Skeletal muscle satellite cell (primary cell): ENCODE measurements around the gene DNAI1.

Experiments
- H3K27me3 ChIP-seq: 2 replicates; pipeline ENCODE4 v1.7.0; 2013; ENCODE audit warnings: low read length; ENCODE audit not compliant: control insufficient read depth, insufficient read depth
- H3K36me3 ChIP-seq: 2 replicates; pipeline ENCODE4 v1.7.0; 2013; ENCODE audit warnings: mild to moderate bottlenecking, control low read depth, low read length; ENCODE audit not compliant: insufficient read depth
- H3K4me1 ChIP-seq: 2 replicates; pipeline ENCODE4 v1.7.0; 2013; ENCODE audit warnings: low read length; ENCODE audit not compliant: control insufficient read depth, insufficient read depth
- H3K4me2 ChIP-seq: 2 replicates; pipeline ENCODE4 v1.7.0; 2013; ENCODE audit warnings: mild to moderate bottlenecking, low read length
- H3K4me3 ChIP-seq: 2 replicates; pipeline ENCODE4 v1.7.0; 2013; ENCODE audit warnings: low read length
- H3K9ac ChIP-seq: 2 replicates; pipeline ENCODE4 v1.7.0; 2013; ENCODE audit warnings: mild to moderate bottlenecking, low read depth, low read length, moderate library complexity
- H3K9me3 ChIP-seq: replicated peaks from 2 replicates; pipeline ENCODE4 v1.7.0; 2013; ENCODE audit warnings: mild to moderate bottlenecking, control low read depth, low read length

DNAI1 gene

GRCh38 chr9:34505370-34506120, 46.9 kb downstream of the DNAI1 start:
- H3K4me1 ChIP-seq = peaks cover 18% of the 10 kb centered on the region
- H3K27me3 ChIP-seq = peaks cover 45% of the 10 kb centered on the region
- H3K4me2 ChIP-seq = no peak overlapping the region
- H3K4me3 ChIP-seq = no peak overlapping the region
- no peaks in the 10 kb centered on the region for H3K36me3 ChIP-seq
- H3K9me3 ChIP-seq = no peaks in the 10 kb centered on the region
- no peak overlapping the region for H3K9ac ChIP-seq

- Histone ChIP-seq H3K9me3 (no peaks in the 10 kb centered on the region), H3K27me3 (peaks cover 54% of the 10 kb centered on the region), H3K4me2 (no peak overlapping the region), H3K4me1 (peaks cover 18% of the 10 kb centered on the region), H3K4me3 (no peak overlapping the region), H3K9ac (no peak overlapping the region), H3K36me3 (no peaks in the 10 kb centered on the region)
Observed at GRCh38 chr9:34506623-34507022, 48.0 kb downstream of the DNAI1 start.

GRCh38 chr9:34507556-34507955, 49.0 kb downstream of the DNAI1 start:
- Histone ChIP-seq H3K9me3 (no peaks in the 10 kb centered on the region), H3K4me1 (peaks cover 9% of the 10 kb centered on the region), H3K36me3 (no peaks in the 10 kb centered on the region), H3K27me3 (peaks cover 63% of the 10 kb centered on the region), H3K4me3 (no peak overlapping the region), H3K4me2 (no peak overlapping the region), H3K9ac (no peak overlapping the region)

GRCh38 chr9:34507966-34508365, 49.4 kb downstream of the DNAI1 start:
- Histone ChIP-seq H3K4me1 (peaks cover 5% of the 10 kb centered on the region), H3K36me3 (no peaks in the 10 kb centered on the region), H3K27me3 (peaks cover 63% of the 10 kb centered on the region), H3K9ac (no peak overlapping the region), H3K4me2 (no peak overlapping the region), H3K9me3 (no peaks in the 10 kb centered on the region), H3K4me3 (no peak overlapping the region)

GRCh38 chr9:34508463-34508862, 49.9 kb downstream of the DNAI1 start:
- no peaks in the 10 kb centered on the region for H3K9me3 ChIP-seq
- H3K4me3 ChIP-seq = no peak overlapping the region
- no peak overlapping the region for H3K9ac ChIP-seq
- H3K4me1 ChIP-seq = no peaks in the 10 kb centered on the region
- H3K4me2 ChIP-seq = no peak overlapping the region
- no peaks in the 10 kb centered on the region for H3K36me3 ChIP-seq
- peaks cover 65% of the 10 kb centered on the region for H3K27me3 ChIP-seq

GRCh38 chr9:34508951-34509350, 50.3 kb downstream of the DNAI1 start:
- no peak overlapping the region for H3K4me2 ChIP-seq
- H3K9me3 ChIP-seq = no peaks in the 10 kb centered on the region
- H3K9ac ChIP-seq = no peak overlapping the region
- H3K4me1 ChIP-seq = no peaks in the 10 kb centered on the region
- H3K36me3 ChIP-seq = no peaks in the 10 kb centered on the region
- peaks cover 64% of the 10 kb centered on the region for H3K27me3 ChIP-seq
- no peak overlapping the region for H3K4me3 ChIP-seq

- peaks cover 72% of the 10 kb centered on the region for H3K27me3 ChIP-seq
- H3K4me2 ChIP-seq = no peak overlapping the region
- H3K9ac ChIP-seq = no peak overlapping the region
- H3K4me1 ChIP-seq = no peaks in the 10 kb centered on the region
- no peaks in the 10 kb centered on the region for H3K9me3 ChIP-seq
- no peak overlapping the region for H3K4me3 ChIP-seq
- no peaks in the 10 kb centered on the region for H3K36me3 ChIP-seq
Observed at GRCh38 chr9:34510497-34511468, 52.2 kb downstream of the DNAI1 start.

- no peak overlapping the region for H3K4me3 ChIP-seq
- H3K9me3 ChIP-seq = no peaks in the 10 kb centered on the region
- peaks cover 72% of the 10 kb centered on the region for H3K27me3 ChIP-seq
- H3K4me2 ChIP-seq = no peak overlapping the region
- H3K36me3 ChIP-seq = no peaks in the 10 kb centered on the region
- no peak overlapping the region for H3K9ac ChIP-seq
- H3K4me1 ChIP-seq = no peaks in the 10 kb centered on the region
Observed at GRCh38 chr9:34512131-34513078, 53.8 kb downstream of the DNAI1 start.

GRCh38 chr9:34513567-34514214, 55.1 kb downstream of the DNAI1 start:
- Histone ChIP-seq H3K4me3 (no peak overlapping the region), H3K4me1 (no peaks in the 10 kb centered on the region), H3K9me3 (no peaks in the 10 kb centered on the region), H3K4me2 (no peak overlapping the region), H3K9ac (no peak overlapping the region), H3K36me3 (no peaks in the 10 kb centered on the region), H3K27me3 (peaks cover 81% of the 10 kb centered on the region)

GRCh38 chr9:34514401-34514800, 55.8 kb downstream of the DNAI1 start:
- Histone ChIP-seq H3K9me3 (no peaks in the 10 kb centered on the region), H3K9ac (no peak overlapping the region), H3K4me3 (no peak overlapping the region), H3K4me2 (no peak overlapping the region), H3K4me1 (no peaks in the 10 kb centered on the region), H3K36me3 (no peaks in the 10 kb centered on the region), H3K27me3 (peaks cover 81% of the 10 kb centered on the region)
